HCT116 (cell line): ENCODE results near the gene PGBD5. TPM values are rescaled to one million over a fixed set of nuclear protein-coding genes. Genes with fewer than 3 reads are reported as not detected.

ENCODE experiments used
- ATAC-seq: fragments of 200-7000 bp; cut with Tn5 transposase; 2 replicates; pipeline ENCODE4 v1.9.1; 2020; ENCODE audit warnings: mild to moderate bottlenecking, moderate library complexity
- BruUV-seq: library from RNA; stranded (reverse); fragments of 400-500 nt; replicated peaks from 2 replicates; lab custom pipeline; 2021; lab: Mats Ljungman, UMichigan
- CTCF ChIA-PET: fragments of 300-600 bp; sonication (Branson Sonifier 250); formaldehyde crosslinking; loops from one replicate; lab custom pipeline; 2021; ENCODE audit warnings: antibody characterized with exemption; lab: Charles Lee
- POLR2A ChIA-PET: fragments of 300-600, 350-600 bp; sonication (Branson Sonifier 250); formaldehyde crosslinking; loops from one replicate; lab custom pipeline; 2021; ENCODE audit warnings: antibody characterized with exemption; lab: Charles Lee
- RAD21 ChIA-PET, 2 experiments: fragments of 300-600 bp; sonication (Branson Sonifier 250); formaldehyde crosslinking; loops; one replicate each; lab custom pipeline; 2023; ENCODE audit warnings: low total read pairs in 2 of 2; ENCODE audit not compliant: uncharacterized antibody in 2 of 2, unreplicated experiment in 2 of 2, low non-redundant PET in 1 of 2; lab: Charles Lee
- DNase-seq: peaks from one replicate; pipeline ENCODE4 v3.0.0-alpha.2; 2010; ENCODE audit warnings: low read depth, low spot score
- H2AFZ ChIP-seq: fragments of 200-600 bp; shearing (Covaris generic), sonication (generic); 2 replicates; pipeline ENCODE4 v1.6.1; 2017; ENCODE audit warnings: low read depth, mixed run types, mixed read lengths, antibody characterized with exemption, low read length; ENCODE audit not compliant: poor library complexity, severe bottlenecking
- H3K27ac ChIP-seq: 2 replicates; pipeline ENCODE4 v1.5.1; 2012; ENCODE audit warnings: low read depth, low read length
- H3K27me3 ChIP-seq: fragments of 200-600 bp; sonication (generic); 2 replicates; pipeline ENCODE4 v1.6.1; 2016; ENCODE audit warnings: mixed run types, low read length, mixed read lengths; ENCODE audit not compliant: insufficient read depth
- H3K36me3 ChIP-seq, 2 experiments: fragments of 200-500 bp in 1 of 2; fragments of 200-600 bp in 1 of 2; sonication (Bioruptor generic) in 1 of 2; sonication (generic) in 1 of 2; 2 replicates each; pipeline versions ENCODE4 v1.5.1 to v1.6.1; 2014 to 2016; ENCODE audit warnings: low read length in 2 of 2, inconsistent platforms in 1 of 2, mixed read lengths in 1 of 2, mixed run types in 1 of 2; ENCODE audit not compliant: insufficient read depth in 2 of 2, control insufficient read depth in 1 of 2
- H3K4me1 ChIP-seq, 2 experiments: fragments of 200-600 bp in 1 of 2; sonication (generic) in 1 of 2; 2 replicates each; pipeline versions ENCODE4 v1.5.1 to v1.6.1; 2012 to 2017; ENCODE audit warnings: low read length in 2 of 2, inconsistent platforms in 1 of 2, mild to moderate bottlenecking in 1 of 2, mixed read lengths in 1 of 2, mixed run types in 1 of 2, moderate library complexity in 1 of 2; ENCODE audit not compliant: insufficient read depth in 2 of 2, control insufficient read depth in 1 of 2
- H3K4me2 ChIP-seq: fragments of 200-600 bp; sonication (generic); 2 replicates; pipeline ENCODE4 v1.6.1; 2017; ENCODE audit warnings: mixed run types, low read length, mixed read lengths
- H3K4me3 ChIP-seq, 2 experiments: fragments of 200-600 bp in 1 of 2; sonication (generic) in 1 of 2; replicated peaks in 1 of 2; 2 replicates each; pipeline ENCODE4 v1.5.1; 2011 to 2016; ENCODE audit warnings: low read length in 2 of 2, control low read depth in 1 of 2, low read depth in 1 of 2, mild to moderate bottlenecking in 1 of 2, mixed read lengths in 1 of 2, mixed run types in 1 of 2
- H3K79me2 ChIP-seq: fragments of 200-600 bp; sonication (generic); 2 replicates; pipeline ENCODE4 v1.6.1; 2017; ENCODE audit warnings: mild to moderate bottlenecking, mixed run types, low read length, moderate library complexity, mixed read lengths; ENCODE audit not compliant: insufficient read depth
- H3K9ac ChIP-seq: fragments of 200-600 bp; sonication (generic); 2 replicates; pipeline ENCODE4 v1.6.1; 2016; ENCODE audit warnings: low read length, mixed read lengths
- H3K9me2 ChIP-seq: fragments of 200-600 bp; sonication (generic), shearing (Covaris generic); 2 replicates; pipeline ENCODE4 v1.6.1; 2017; ENCODE audit warnings: mixed run types, mild to moderate bottlenecking, moderate library complexity; ENCODE audit not compliant: insufficient read depth
- H3K9me3 ChIP-seq, 2 experiments: fragments of 200-500 bp in 1 of 2; fragments of 200-600 bp in 1 of 2; sonication (Bioruptor generic) in 1 of 2; sonication (generic) in 1 of 2; 2 replicates each; pipeline ENCODE4 v1.6.1; 2014 to 2017; ENCODE audit warnings: low read length in 2 of 2, mixed read lengths in 2 of 2, inconsistent platforms in 1 of 2, low read depth in 1 of 2, mild to moderate bottlenecking in 1 of 2, mixed run types in 1 of 2, moderate library complexity in 1 of 2; ENCODE audit not compliant: control insufficient read depth in 1 of 2, insufficient read depth in 1 of 2
- H4K20me1 ChIP-seq: fragments of 200-600 bp; sonication (generic), shearing (Covaris generic); 2 replicates; pipeline ENCODE4 v1.6.1; 2017; ENCODE audit warnings: mixed run types, mild to moderate bottlenecking, moderate library complexity; ENCODE audit not compliant: insufficient read depth
- ATF3 ChIP-seq: IDR thresholded peaks from 2 replicates; pipeline ENCODE4 v1.6.1; 2012
- CTCF ChIP-seq, 3 experiments: fragments of 200-600 bp in 1 of 3; sonication (generic) in 1 of 3; IDR thresholded peaks in 2 of 3; conservative IDR thresholded peaks in 1 of 3; 2 replicates each; pipeline ENCODE4 v1.5.1; 2012 to 2017; ENCODE audit warnings: low read depth in 2 of 3, low read length in 2 of 3, antibody characterized with exemption in 1 of 3, borderline replicate concordance in 1 of 3, control low read depth in 1 of 3, mild to moderate bottlenecking in 1 of 3, mixed read lengths in 1 of 3, mixed run types in 1 of 3, moderate library complexity in 1 of 3; ENCODE audit not compliant: insufficient read depth in 1 of 3
- EZH2 ChIP-seq: fragments of 200-600 bp; sonication (generic); IDR thresholded peaks from 2 replicates; pipeline ENCODE4 v1.6.1; 2017; ENCODE audit warnings: antibody characterized with exemption, mixed run types
- YY1 ChIP-seq: IDR thresholded peaks from 2 replicates; pipeline ENCODE4 v1.6.1; 2011; ENCODE audit warnings: low read length, low read depth, moderate library complexity, mild to moderate bottlenecking; ENCODE audit not compliant: insufficient replicate concordance; ENCODE audit errors: extremely low read depth
- ZBTB33 ChIP-seq: IDR thresholded peaks from 2 replicates; pipeline ENCODE4 v1.6.1; 2011; ENCODE audit warnings: mild to moderate bottlenecking, low read length, moderate library complexity; ENCODE audit not compliant: insufficient replicate concordance; ENCODE audit errors: extremely low read depth
- intact Hi-C: fragments of 100-400 bp; cut with micrococcal nuclease; formaldehyde crosslinking; loops from 2 replicates; pipeline ENCODE4 v1.10.0; 2022
- total RNA-seq: library from RNA; stranded (reverse); gene quantifications from one replicate; pipeline ENCODE4 v1.2.1, GENCODE V29; 2021; ENCODE audit not compliant: unreplicated experiment

The PGBD5 gene
- total RNA-seq, 1 experiment from 2014 or later = 0.27 TPM

- TF ChIP-seq CTCF (IDR thresholded peaks at IDR 0.05 in 2 of 3, conservative IDR thresholded peaks at IDR 0.05 in 1 of 3; ENCODE audit: borderline replicate concordance in 1 of 3, insufficient read depth in 1 of 3, low read depth in 2 of 3, low read length in 2 of 3) = no peak
- TF ChIP-seq, all 23 proteins: peak for 0
Observed at GRCh38 chr1:230334447-230334837, 91.7 kb downstream of the PGBD5 start (continued).

- no peak for TF ChIP-seq YY1
- no peak for TF ChIP-seq ATF3
- TF ChIP-seq EZH2 = no peak
- TF ChIP-seq ZBTB33 = no peak
- ChIA-PET POLR2A (no interaction called here), RAD21 (no interaction called here), CTCF (no interaction called here)
- Histone ChIP-seq H2AFZ (no peak overlapping the region), H3K9me2 (no peaks in the 10 kb centered on the region), H3K79me2 (no peaks in the 10 kb centered on the region), H3K9ac (no peak overlapping the region), H3K27ac (no peak overlapping the region), H3K4me2 (no peak overlapping the region), H3K36me3 (no peaks in the 10 kb centered on the region), H3K4me1 (no peaks in the 10 kb centered on the region), H3K27me3 (no peaks in the 10 kb centered on the region), H4K20me1 (no peaks in the 10 kb centered on the region), H3K9me3 (no peaks in the 10 kb centered on the region), H3K4me3 (no peak overlapping the region)
- no peak for ATAC-seq
- intact Hi-C loops = no loop called here
- no TSS peak for BruUV-seq
- no peak for DNase-seq
Observed at GRCh38 chr1:230333590-230334446, 92.3 kb downstream of the PGBD5 start.
